C4-2B (cell line): ENCODE measurements around the gene RGS10.
A peak's percentile ranks its signal among the peaks of the same experiment; 100 is the strongest.

Experiments
- H3K27ac ChIP-seq: fragments of 450-650 bp; 2 replicates; pipeline ENCODE4 v1.5.1; 2017
- CTCF ChIP-seq: fragments of 450-650 bp; conservative IDR thresholded peaks from 2 replicates; pipeline ENCODE4 v1.5.1; 2017; ENCODE audit warnings: mild to moderate bottlenecking
- ZFX ChIP-seq: fragments of 450-650 bp; IDR thresholded peaks from 2 replicates; pipeline ENCODE4 v1.6.1; 2017

Gene RGS10

GRCh38 chr10:119542988-119543813 is 682 bp upstream of the RGS10 start:
- TF ChIP-seq CTCF: peak; percentile 86
- TF ChIP-seq ZFX: peak; percentile 92
- peak overlapping the region; percentile 80 for H3K27ac ChIP-seq

DNA sequence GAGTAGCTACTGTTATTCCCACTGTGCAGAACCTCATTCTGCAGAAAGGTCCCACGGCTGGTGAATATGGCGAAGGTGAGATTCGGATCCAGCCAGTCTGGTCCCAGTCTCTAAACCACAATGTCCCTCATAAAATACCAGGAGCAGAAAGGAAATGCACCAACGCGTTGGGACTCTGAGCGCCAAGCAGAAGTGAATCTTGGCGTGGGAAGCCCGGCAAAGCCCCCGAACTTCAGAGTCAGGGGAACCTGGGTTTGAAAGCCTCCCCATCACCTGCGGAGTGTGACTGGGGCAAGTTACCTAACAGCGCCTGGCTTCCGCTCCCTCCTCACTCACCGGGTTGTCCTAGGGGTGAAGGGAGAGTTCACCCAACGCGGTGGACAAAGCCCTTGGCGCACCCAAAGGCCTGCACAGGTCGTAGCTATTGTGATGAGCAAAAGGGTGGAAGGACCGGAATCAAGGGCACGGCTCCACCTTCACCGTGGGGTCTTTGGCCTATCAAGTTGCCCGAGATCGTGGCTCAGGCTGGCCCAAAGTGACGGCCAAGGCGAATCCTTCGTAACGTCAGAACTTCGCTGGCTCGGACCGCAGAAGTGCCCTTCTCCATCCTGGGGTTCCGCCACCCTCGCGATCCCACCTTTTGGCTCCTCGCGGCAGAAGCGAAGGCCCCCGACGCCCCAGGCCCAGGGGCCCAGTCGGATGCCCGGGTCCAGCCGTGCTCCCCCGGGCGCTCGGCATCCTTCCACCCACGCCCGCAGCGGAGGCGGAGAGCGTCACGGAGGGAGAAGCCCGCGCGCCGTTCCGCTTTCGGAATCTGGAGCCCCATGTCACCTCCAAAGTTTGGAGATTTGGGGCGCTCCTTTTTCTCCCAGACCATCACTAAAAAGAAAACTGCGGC is 811 bp downstream of the RGS10 start:
- TF ChIP-seq ZFX: no peak
- no peak for TF ChIP-seq CTCF

DNA sequence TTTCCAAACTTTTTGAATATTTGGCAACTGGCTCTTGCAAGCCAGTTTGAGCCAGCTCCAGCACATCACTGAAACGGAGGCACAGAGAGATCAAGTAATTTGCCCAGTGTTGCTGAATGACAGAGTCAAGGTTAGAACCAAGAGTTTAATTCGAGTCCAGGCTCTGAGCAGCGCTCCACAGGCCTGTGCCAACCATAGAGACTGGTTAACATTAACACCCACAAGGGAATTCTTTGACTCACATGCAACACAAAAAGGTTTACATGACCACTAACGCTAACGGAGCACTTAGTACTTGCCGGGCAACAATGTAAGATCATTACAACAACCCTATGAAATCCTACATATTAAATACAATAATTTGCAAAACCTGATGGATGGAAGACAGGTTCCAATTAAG is 1.5 kb downstream of the RGS10 start:
- H3K27ac ChIP-seq: no peak overlapping the region
- TF ChIP-seq ZFX (no peak), CTCF (no peak)

More for the DNA sequence above, 811 bp downstream of the RGS10 start:
- peak overlapping the region; percentile 80 for H3K27ac ChIP-seq

DNA sequence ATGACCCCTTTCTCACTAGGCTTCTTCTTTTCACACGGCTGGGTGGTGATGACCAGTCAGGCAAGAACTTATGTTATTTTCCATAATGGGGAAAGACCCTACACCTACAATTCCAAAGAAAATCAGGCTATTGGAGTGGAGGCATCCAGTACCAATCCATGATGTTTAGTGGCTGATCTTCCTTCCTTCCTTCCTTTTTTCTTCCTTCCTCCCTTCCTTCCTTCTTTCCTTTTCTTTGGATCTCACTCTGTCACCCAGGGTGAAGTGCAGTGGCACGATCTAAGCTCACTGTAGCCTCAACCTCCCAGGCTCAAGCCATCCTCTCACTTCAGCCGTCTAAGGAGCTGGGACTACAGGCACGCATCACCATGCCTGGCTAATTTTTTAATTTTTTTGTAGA is 2.5 kb downstream of the RGS10 start:
- no peak for TF ChIP-seq ZFX
- no peak for TF ChIP-seq CTCF
- H3K27ac ChIP-seq: no peak overlapping the region

- TF ChIP-seq ZFX (no peak), CTCF (no peak)
- H3K27ac ChIP-seq: peak overlapping the region; percentile 18; the same call in 1 of the 2 replicates
Measured at GRCh38 chr10:119539359-119539825, 3.1 kb downstream of the RGS10 start.

DNA sequence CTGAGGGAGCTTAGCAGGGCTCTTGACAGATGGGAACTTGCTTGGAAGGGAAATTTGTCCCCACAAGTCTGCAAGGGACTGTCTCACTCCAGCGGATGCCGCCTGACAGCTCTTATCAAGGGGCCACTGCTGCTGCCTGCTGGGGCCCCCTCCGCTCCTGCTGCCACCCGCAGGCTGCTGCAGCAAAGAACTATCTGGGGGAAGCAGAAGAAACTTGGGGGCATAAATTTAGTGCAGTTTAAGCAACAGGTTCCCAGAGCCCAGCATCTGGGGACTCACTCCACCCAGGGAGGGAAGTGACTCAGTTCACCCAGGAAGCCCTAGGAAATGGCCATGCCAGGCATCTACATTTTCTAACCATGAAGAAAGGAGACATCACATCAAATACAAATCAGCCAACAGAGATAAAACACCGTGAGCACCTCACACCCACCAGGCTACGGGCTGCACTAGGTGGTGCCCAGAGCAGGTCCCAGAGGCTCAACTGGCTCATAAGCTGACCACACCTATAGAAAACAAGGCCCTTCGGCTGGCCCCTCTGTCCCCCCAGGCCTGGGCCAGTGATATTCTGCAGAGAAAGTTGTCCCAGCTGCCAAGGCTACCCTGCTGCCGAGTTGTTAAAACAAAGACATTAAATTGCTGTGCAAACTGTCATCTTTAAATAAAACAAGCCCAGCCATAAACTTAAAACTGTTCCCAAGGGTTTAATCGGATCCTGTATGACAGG is 3.7 kb downstream of the RGS10 start:
- H3K27ac ChIP-seq: peak overlapping the region; percentile 18; the same call in 1 of the 2 replicates
- TF ChIP-seq ZFX (no peak), CTCF (no peak)
